Stimulated activated CD8-positive, alpha-beta memory T cell treated with anti-CD3 and anti-CD28 coated beads, Interleukin-7, amount 100 ng/mL, for 24 hours (primary cell): ENCODE data around the gene RBMXL3.

ENCODE experiments used
- DNase-seq: peaks from one replicate; pipeline ENCODE4 v3.0.0-alpha.2; 2020; ENCODE audit warnings: low read depth

The RBMXL3 gene

DNA sequence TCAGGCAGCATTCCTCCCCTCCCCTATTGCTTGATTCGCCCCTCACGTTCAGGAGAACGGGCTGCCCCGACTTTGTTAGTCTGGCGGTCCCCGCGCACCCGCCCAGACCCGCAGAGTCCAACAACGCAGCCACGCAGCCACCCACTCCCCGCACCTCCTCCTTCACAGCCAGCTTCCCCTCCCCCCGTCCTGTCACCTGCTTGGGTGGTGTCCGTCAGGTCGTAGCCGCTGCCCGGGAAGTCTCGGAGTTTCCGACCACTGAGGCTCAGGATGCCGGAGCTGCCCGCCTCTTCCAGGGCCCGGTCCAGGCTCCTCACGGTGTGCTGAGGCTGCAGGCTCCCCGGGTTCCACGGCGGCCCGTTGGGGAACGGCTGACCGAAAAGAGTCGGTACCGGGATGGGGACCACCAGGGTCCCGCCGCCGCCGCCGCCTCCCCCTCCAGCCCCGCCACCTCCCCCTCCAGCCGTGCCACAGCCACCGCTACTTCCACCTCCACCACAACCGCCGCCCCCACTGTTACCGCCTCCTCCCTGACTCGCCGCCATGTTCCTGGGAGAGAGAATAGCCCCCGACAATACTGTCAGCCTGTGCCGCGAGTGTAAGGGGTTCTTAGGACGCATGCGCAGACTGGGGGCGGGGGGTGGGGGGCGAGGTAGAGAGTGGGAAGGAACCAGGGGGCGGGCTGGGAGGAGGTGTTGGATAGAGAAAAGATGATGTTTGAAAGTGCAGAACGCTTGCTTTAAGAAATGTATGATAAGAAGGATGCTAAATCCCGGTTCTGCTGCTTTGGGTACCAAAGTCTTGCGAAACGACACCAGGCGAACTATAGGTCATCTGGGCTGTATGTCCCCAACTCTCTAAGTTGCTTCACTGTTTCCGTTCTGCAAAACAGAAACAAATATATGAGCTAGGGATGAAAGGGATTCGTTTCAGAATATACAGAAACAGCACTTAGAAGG lies 44.6 kb downstream of the RBMXL3 start, which contains the start of gene LRCH2:
TSS of gene LRCH2 (minus strand) at position 600 of the 959 bp plus-strand sequence. CDS start at position 545, 55 bp downstream.
- DNase-seq: no peak

DNA sequence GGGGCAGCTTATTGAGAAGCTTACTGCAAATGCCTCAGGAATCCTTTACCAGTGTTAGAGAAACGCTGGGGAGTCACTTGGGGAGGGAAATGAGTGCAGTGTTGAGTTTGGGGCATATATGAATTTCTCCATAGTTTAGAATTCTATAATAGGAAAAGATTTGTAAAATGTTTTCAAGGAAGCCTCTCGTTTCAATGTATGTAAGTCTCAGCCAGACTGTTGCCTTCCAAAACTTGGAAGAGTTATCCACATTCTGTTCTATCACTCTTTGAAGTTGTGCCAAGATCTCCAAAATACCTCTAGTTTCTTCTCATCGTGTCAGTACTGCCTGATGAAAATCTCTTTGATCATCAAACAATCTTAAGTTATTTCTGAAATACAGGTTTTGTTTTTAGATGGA lies 45.3 kb downstream of the RBMXL3 start:
- DNase-seq: no peak

DNA sequence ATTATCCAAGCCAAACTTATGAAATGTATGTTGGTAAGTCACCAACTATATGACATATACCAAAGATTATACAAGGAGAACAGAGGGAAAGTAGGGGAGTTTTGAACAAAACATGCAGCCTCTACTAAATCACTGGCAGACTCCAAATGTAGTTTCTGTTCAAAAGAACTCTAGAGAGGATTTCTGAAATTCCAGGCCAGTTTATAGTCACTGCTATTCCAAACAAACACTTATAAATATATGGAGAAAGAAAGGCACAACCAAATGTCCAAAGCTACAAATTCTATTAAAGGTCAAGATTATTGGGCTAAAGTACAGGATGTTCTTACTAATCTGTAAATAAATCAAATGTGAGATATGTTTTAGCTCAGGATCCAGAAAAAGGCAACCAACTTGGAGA lies 47.4 kb downstream of the RBMXL3 start:
- DNase-seq: no peak

DNA sequence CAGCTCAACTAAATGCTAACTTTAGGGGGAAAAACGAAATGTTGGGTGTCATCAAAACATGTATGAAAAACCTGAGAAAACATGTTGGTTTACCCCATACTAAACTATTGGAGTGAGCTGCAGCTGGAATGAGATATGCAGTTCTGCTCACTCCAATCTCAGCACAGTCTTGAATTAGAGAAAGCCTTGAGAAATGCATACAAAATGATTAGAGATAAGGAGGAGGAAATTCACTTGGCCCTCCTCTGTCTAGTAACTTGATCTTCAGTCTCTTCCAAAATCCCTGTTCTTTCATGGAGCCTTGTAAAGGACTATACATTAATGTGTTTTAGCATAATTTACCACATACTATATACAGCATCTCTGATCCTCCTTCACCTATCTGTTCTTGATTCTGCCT lies 47.8 kb downstream of the RBMXL3 start:
- DNase-seq: no peak
